Vagina (tissue), 2 donors: ENCODE results near the gene SPON2.

Source experiments
- POLR2A ChIP-seq, 2 donors: fragments of 450-650 bp; IDR thresholded peaks; one replicate each; pipeline ENCODE4 v1.6.1; 2017; ENCODE audit warnings: antibody characterized with exemption in 2 of 2, mild to moderate bottlenecking in 2 of 2, moderate library complexity in 2 of 2
- POLR2AphosphoS5 ChIP-seq, 2 donors: sonication (generic); formaldehyde crosslinking; IDR thresholded peaks; one replicate each; pipeline ENCODE4 v1.9.0; 2017; ENCODE audit warnings: antibody characterized with exemption in 2 of 2, mild to moderate bottlenecking in 2 of 2, low read depth in 1 of 2; ENCODE audit not compliant: insufficient read depth in 1 of 2
- TF ChIP-seq, protein P1 (sequence below), 3 experiments: fragments of 450-650 bp in 2 of 3; fragments of 200-600 bp in 1 of 3; sonication (generic) in 1 of 3; IDR thresholded peaks; one replicate each; pipeline ENCODE4 v1.5.1; 2017 to 2019; ENCODE audit warnings: antibody characterized with exemption in 3 of 3, mild to moderate bottlenecking in 2 of 3, moderate library complexity in 2 of 3

GRCh38 chr4:1136048-1136447 is 36.3 kb downstream of the SPON2 start:
- TF ChIP-seq, protein P1, sequence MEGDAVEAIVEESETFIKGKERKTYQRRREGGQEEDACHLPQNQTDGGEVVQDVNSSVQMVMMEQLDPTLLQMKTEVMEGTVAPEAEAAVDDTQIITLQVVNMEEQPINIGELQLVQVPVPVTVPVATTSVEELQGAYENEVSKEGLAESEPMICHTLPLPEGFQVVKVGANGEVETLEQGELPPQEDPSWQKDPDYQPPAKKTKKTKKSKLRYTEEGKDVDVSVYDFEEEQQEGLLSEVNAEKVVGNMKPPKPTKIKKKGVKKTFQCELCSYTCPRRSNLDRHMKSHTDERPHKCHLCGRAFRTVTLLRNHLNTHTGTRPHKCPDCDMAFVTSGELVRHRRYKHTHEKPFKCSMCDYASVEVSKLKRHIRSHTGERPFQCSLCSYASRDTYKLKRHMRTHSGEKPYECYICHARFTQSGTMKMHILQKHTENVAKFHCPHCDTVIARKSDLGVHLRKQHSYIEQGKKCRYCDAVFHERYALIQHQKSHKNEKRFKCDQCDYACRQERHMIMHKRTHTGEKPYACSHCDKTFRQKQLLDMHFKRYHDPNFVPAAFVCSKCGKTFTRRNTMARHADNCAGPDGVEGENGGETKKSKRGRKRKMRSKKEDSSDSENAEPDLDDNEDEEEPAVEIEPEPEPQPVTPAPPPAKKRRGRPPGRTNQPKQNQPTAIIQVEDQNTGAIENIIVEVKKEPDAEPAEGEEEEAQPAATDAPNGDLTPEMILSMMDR (IDR thresholded peaks at IDR 0.05), result no peak
- TF ChIP-seq POLR2A (IDR thresholded peaks at IDR 0.05) (no peak), POLR2AphosphoS5 (IDR thresholded peaks at IDR 0.05; ENCODE audit: insufficient read depth in 1 of 2, low read depth in 1 of 2) (no peak)
